ENCODE data around the gene FRMD4A. TPM values are rescaled to one million over a fixed set of nuclear protein-coding genes. Genes with fewer than 3 reads are reported as not detected.

The FRMD4A gene
- polyA plus RNA-seq, 1 of the 3 experiments (the other 2 are of a cell fraction) = 37.7 TPM

GRCh38 chr10:13745271-13745670 lies 585.5 kb downstream of the FRMD4A start:
- DNase-seq = no peak
- H4K20me1 ChIP-seq (ENCODE audit: insufficient read depth) = no peaks in the 10 kb centered on the region
- POLR2A ChIA-PET = no interaction called here

GRCh38 chr10:13743963-13744362 lies 586.8 kb downstream of the FRMD4A start:
- no peaks in the 10 kb centered on the region for H4K20me1 ChIP-seq (ENCODE audit: insufficient read depth)
- no peak for DNase-seq
- H3K4me3 ChIP-seq (ENCODE audit: low read depth in 2 of 2, low read length in 1 of 2) = no peak overlapping the region
- peaks cover 27 to 32% of the 10 kb centered on the region in 2 experiments for H3K36me3 ChIP-seq (replicated peaks in 1 of 2; ENCODE audit: control insufficient read depth in 1 of 2, insufficient read depth in 2 of 2, low read length in 1 of 2)
- H3K27ac ChIP-seq (ENCODE audit: low read depth in 2 of 2, low read length in 1 of 2) = no peak overlapping the region
- H3K4me2 ChIP-seq = no peak overlapping the region
- no peaks in the 10 kb centered on the region for H3K79me2 ChIP-seq (ENCODE audit: insufficient read depth)
- H3K9ac ChIP-seq = no peak overlapping the region
- 97% methylated on average over 7 of the region's 7 CpGs for WGBS (ENCODE audit: low lambda C conversion rate)
- H3K9me3 ChIP-seq = no peaks in the 10 kb centered on the region
- H3F3A ChIP-seq (replicated peaks; ENCODE audit: insufficient read depth) = no peaks in the 10 kb centered on the region
- TF ChIP-seq NFIC (IDR thresholded peaks at IDR 0.05; ENCODE audit: borderline replicate concordance) (no peak), MAX (IDR thresholded peaks at IDR 0.05; ENCODE audit: low read depth) (no peak)
- H2AFZ ChIP-seq (ENCODE audit: low read depth) = no peak overlapping the region
- POLR2A ChIA-PET = no interaction called here
- CTCF ChIA-PET = no interaction called here
- no peaks in the 10 kb centered on the region for H3K9me2 ChIP-seq
- H3K27me3 ChIP-seq (ENCODE audit: insufficient read depth) = no peaks in the 10 kb centered on the region
- no peaks in the 10 kb centered on the region for H3K4me1 ChIP-seq (ENCODE audit: control insufficient read depth in 1 of 2, insufficient read depth in 2 of 2, low read depth in 1 of 2, low read length in 1 of 2)

More at GRCh38 chr10:13745271-13745670, 585.5 kb downstream of the FRMD4A start:
- Histone ChIP-seq H3K4me3 (ENCODE audit: low read depth in 2 of 2, low read length in 1 of 2) (no peak overlapping the region), H3K79me2 (ENCODE audit: insufficient read depth) (no peaks in the 10 kb centered on the region), H3K27me3 (ENCODE audit: insufficient read depth) (no peaks in the 10 kb centered on the region), H3K27ac (ENCODE audit: low read depth in 2 of 2, low read length in 1 of 2) (no peak overlapping the region), H2AFZ (ENCODE audit: low read depth) (no peak overlapping the region), H3K36me3 (replicated peaks in 1 of 2; ENCODE audit: control insufficient read depth in 1 of 2, insufficient read depth in 2 of 2, low read length in 1 of 2) (peaks cover 19 to 27% of the 10 kb centered on the region in 2 experiments), H3K9me3 (no peaks in the 10 kb centered on the region), H3K4me1 (ENCODE audit: control insufficient read depth in 1 of 2, insufficient read depth in 2 of 2, low read depth in 1 of 2, low read length in 1 of 2) (no peaks in the 10 kb centered on the region), H3K9me2 (no peaks in the 10 kb centered on the region), H3K9ac (no peak overlapping the region), H3K4me2 (no peak overlapping the region), H3F3A (replicated peaks; ENCODE audit: insufficient read depth) (no peaks in the 10 kb centered on the region)
- WGBS (ENCODE audit: low lambda C conversion rate) = 81% methylated on average over 7 of the region's 7 CpGs
- CTCF ChIA-PET = no interaction called here
- no peak for TF ChIP-seq FOXM1 (IDR thresholded peaks at IDR 0.05; ENCODE audit: low read depth)
- TF ChIP-seq MAX (IDR thresholded peaks at IDR 0.05; ENCODE audit: low read depth) = no peak
- no peak for TF ChIP-seq GATA2 (CRISPR knock-in tag; IDR thresholded peaks at IDR 0.05)
- no peak for TF ChIP-seq NFIC (IDR thresholded peaks at IDR 0.05; ENCODE audit: borderline replicate concordance)
- no peak for TF ChIP-seq FOSL2 (IDR thresholded peaks at IDR 0.05; ENCODE audit: borderline replicate concordance, low read depth)
- no peak for TF ChIP-seq FOXJ3 (CRISPR knock-in tag; IDR thresholded peaks at IDR 0.05)
- TF ChIP-seq SIN3A (IDR thresholded peaks at IDR 0.05; ENCODE audit: borderline replicate concordance, low read depth, low read length) = no peak
- no peak for TF ChIP-seq MXI1 (IDR thresholded peaks at IDR 0.05; ENCODE audit: low read depth, low read length)
- TF ChIP-seq ZBTB33 (IDR thresholded peaks at IDR 0.05; ENCODE audit: borderline replicate concordance, low read depth) = no peak
- TF ChIP-seq ELF1 (IDR thresholded peaks at IDR 0.05) = no peak
- no peak for TF ChIP-seq TCF12 (IDR thresholded peaks at IDR 0.05)
- no peak for TF ChIP-seq USF1 (IDR thresholded peaks at IDR 0.05; ENCODE audit: borderline replicate concordance, low read depth)
- TF ChIP-seq EZH2phosphoT487 (IDR thresholded peaks at IDR 0.05; ENCODE audit: borderline replicate concordance, low read depth) = no peak
- TF ChIP-seq POLR2AphosphoS5 (IDR thresholded peaks at IDR 0.05; ENCODE audit: low read depth, low read length) = no peak
